ENCODE data around the gene PWWP2B. TPM values are rescaled to one million over a fixed set of nuclear protein-coding genes. Genes with fewer than 3 reads are reported as not detected.

Gene PWWP2B
- total and polyA plus RNA-seq, 2 of the 13 experiments (the other 11 are each of a cell fraction or from before 2014, with no cell fraction given), result 2.3 to 4.7 TPM

- POLR2A ChIA-PET, result no interaction called here
- Histone ChIP-seq H3K4me2 (ENCODE audit: low read depth, low read length) (peak overlapping the region; percentile 41), H2AFZ (ENCODE audit: low read length) (no peak overlapping the region), H3K36me3 (replicated peaks in 1 of 2; ENCODE audit: control insufficient read depth in 1 of 2, insufficient read depth in 2 of 2, low read length in 2 of 2) (no peaks in the 10 kb centered on the region), H3K4me1 (ENCODE audit: insufficient read depth, low read length) (peaks cover 43% of the 10 kb centered on the region), H3K9me3 (ENCODE audit: low read length) (no peaks in the 10 kb centered on the region), H3K27ac (ENCODE audit: extremely low read length, insufficient read depth, low read length) (no peak overlapping the region), H3K9ac (ENCODE audit: insufficient read depth, low read depth, low read length) (no peak overlapping the region), H3K27me3 (ENCODE audit: control insufficient read depth in 1 of 2, insufficient read depth in 2 of 2, low read length in 2 of 2) (no peaks in the 10 kb centered on the region; a peak in 3 of 5 replicates), H4K20me1 (ENCODE audit: insufficient read depth, low read length) (no peaks in the 10 kb centered on the region), H3K4me3 (replicated peaks in 1 of 3; ENCODE audit: insufficient read depth in 1 of 3, low read depth in 2 of 3, low read length in 3 of 3) (peak overlapping the region in 1 of 3 experiments; percentile 28; a peak in 1 of 6 replicates), H3K79me2 (ENCODE audit: insufficient read depth, low read length) (no peaks in the 10 kb centered on the region)
- in situ Hi-C loops (cut with HindIII; ENCODE audit: extremely low pct_ligation_motif_present, low pct_unique_long_range_greater_than_20kb), result no loop called here
- no TSS peak for BruUV-seq (replicated peaks)
- no peak for ATAC-seq
- DNase-seq (ENCODE audit: low spot score), result no peak
- 14% methylated on average over 7 of the region's 13 CpGs for WGBS (ENCODE audit: low lambda C conversion rate)
- CTCF ChIA-PET (ENCODE audit: low intra/inter-chr PET ratio, low total read pairs), result interaction anchor here (1.1 to 1.2 kb wide), 2 partner anchors 9 to 57 kb away, joined by 4 read pairs; no protein-coding TSS in a partner anchor
- intact Hi-C loops (cut with micrococcal nuclease; ENCODE audit: unreplicated experiment), result no loop called here
- FAIRE-seq, result no peak
- TF ChIP-seq, protein P1, sequence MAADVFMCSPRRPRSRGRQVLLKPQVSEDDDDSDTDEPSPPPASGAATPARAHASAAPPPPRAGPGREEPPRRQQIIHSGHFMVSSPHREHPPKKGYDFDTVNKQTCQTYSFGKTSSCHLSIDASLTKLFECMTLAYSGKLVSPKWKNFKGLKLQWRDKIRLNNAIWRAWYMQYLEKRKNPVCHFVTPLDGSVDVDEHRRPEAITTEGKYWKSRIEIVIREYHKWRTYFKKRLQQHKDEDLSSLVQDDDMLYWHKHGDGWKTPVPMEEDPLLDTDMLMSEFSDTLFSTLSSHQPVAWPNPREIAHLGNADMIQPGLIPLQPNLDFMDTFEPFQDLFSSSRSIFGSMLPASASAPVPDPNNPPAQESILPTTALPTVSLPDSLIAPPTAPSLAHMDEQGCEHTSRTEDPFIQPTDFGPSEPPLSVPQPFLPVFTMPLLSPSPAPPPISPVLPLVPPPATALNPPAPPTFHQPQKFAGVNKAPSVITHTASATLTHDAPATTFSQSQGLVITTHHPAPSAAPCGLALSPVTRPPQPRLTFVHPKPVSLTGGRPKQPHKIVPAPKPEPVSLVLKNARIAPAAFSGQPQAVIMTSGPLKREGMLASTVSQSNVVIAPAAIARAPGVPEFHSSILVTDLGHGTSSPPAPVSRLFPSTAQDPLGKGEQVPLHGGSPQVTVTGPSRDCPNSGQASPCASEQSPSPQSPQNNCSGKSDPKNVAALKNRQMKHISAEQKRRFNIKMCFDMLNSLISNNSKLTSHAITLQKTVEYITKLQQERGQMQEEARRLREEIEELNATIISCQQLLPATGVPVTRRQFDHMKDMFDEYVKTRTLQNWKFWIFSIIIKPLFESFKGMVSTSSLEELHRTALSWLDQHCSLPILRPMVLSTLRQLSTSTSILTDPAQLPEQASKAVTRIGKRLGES (CRISPR knock-in tag; IDR thresholded peaks at IDR 0.05; ENCODE audit: borderline replicate concordance), result no peak
- TF ChIP-seq PBX3 (CRISPR knock-in tag; IDR thresholded peaks at IDR 0.05; ENCODE audit: borderline replicate concordance) (no peak), TCF12 (IDR thresholded peaks at IDR 0.05) (no peak), TCF12 (CRISPR knock-in tag; IDR thresholded peaks at IDR 0.05) (no peak), ATM (IDR thresholded peaks at IDR 0.05; ENCODE audit: borderline replicate concordance) (no peak), ZMAT3 (CRISPR knock-in tag; conservative IDR thresholded peaks at IDR 0.05) (no peak), ZNF782 (CRISPR knock-in tag; IDR thresholded peaks at IDR 0.05; ENCODE audit: borderline replicate concordance) (no peak)
- TF ChIP-seq, protein P2, sequence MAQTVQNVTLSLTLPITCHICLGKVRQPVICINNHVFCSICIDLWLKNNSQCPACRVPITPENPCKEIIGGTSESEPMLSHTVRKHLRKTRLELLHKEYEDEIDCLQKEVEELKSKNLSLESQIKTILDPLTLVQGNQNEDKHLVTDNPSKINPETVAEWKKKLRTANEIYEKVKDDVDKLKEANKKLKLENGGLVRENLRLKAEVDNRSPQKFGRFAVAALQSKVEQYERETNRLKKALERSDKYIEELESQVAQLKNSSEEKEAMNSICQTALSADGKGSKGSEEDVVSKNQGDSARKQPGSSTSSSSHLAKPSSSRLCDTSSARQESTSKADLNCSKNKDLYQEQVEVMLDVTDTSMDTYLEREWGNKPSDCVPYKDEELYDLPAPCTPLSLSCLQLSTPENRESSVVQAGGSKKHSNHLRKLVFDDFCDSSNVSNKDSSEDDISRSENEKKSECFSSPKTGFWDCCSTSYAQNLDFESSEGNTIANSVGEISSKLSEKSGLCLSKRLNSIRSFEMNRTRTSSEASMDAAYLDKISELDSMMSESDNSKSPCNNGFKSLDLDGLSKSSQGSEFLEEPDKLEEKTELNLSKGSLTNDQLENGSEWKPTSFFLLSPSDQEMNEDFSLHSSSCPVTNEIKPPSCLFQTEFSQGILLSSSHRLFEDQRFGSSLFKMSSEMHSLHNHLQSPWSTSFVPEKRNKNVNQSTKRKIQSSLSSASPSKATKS (CRISPR knock-in tag; IDR thresholded peaks at IDR 0.05), result no peak
- TF ChIP-seq, protein P3, sequence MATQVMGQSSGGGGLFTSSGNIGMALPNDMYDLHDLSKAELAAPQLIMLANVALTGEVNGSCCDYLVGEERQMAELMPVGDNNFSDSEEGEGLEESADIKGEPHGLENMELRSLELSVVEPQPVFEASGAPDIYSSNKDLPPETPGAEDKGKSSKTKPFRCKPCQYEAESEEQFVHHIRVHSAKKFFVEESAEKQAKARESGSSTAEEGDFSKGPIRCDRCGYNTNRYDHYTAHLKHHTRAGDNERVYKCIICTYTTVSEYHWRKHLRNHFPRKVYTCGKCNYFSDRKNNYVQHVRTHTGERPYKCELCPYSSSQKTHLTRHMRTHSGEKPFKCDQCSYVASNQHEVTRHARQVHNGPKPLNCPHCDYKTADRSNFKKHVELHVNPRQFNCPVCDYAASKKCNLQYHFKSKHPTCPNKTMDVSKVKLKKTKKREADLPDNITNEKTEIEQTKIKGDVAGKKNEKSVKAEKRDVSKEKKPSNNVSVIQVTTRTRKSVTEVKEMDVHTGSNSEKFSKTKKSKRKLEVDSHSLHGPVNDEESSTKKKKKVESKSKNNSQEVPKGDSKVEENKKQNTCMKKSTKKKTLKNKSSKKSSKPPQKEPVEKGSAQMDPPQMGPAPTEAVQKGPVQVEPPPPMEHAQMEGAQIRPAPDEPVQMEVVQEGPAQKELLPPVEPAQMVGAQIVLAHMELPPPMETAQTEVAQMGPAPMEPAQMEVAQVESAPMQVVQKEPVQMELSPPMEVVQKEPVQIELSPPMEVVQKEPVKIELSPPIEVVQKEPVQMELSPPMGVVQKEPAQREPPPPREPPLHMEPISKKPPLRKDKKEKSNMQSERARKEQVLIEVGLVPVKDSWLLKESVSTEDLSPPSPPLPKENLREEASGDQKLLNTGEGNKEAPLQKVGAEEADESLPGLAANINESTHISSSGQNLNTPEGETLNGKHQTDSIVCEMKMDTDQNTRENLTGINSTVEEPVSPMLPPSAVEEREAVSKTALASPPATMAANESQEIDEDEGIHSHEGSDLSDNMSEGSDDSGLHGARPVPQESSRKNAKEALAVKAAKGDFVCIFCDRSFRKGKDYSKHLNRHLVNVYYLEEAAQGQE (IDR thresholded peaks at IDR 0.05; ENCODE audit: borderline replicate concordance in 1 of 2, low read depth in 1 of 2, low read length in 2 of 2), result no peak
- TF ChIP-seq, protein P4, sequence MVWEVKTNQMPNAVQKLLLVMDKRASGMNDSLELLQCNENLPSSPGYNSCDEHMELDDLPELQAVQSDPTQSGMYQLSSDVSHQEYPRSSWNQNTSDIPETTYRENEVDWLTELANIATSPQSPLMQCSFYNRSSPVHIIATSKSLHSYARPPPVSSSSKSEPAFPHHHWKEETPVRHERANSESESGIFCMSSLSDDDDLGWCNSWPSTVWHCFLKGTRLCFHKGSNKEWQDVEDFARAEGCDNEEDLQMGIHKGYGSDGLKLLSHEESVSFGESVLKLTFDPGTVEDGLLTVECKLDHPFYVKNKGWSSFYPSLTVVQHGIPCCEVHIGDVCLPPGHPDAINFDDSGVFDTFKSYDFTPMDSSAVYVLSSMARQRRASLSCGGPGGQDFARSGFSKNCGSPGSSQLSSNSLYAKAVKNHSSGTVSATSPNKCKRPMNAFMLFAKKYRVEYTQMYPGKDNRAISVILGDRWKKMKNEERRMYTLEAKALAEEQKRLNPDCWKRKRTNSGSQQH (CRISPR knock-in tag; IDR thresholded peaks at IDR 0.05; ENCODE audit: low read depth), result no peak
Measured at GRCh38 chr10:132443983-132444876, 47.2 kb downstream of the PWWP2B start.
